Mucosa of rectum (tissue), 2 donors: ENCODE measurements around the gene ZNF557.
"Not testable (repeated sequence)": the region's sequence is repeated elsewhere in the genome, so short reads cannot be mapped to it uniquely, and the experiment has no call there.

Source experiments
- H3K27ac ChIP-seq, 2 donors: one replicate each; pipeline ENCODE4 v1.7.0; 2013; ENCODE audit warnings: inconsistent platforms in 2 of 2, low read depth in 2 of 2, low read length in 2 of 2
- H3K27me3 ChIP-seq, 2 donors: one replicate each; pipeline ENCODE4 v1.7.0; 2013; ENCODE audit warnings: low read length in 2 of 2; ENCODE audit not compliant: control insufficient read depth in 2 of 2, insufficient read depth in 2 of 2
- H3K36me3 ChIP-seq, 2 donors: one replicate each; pipeline ENCODE4 v1.7.0; 2013; ENCODE audit warnings: low read length in 2 of 2; ENCODE audit not compliant: control insufficient read depth in 2 of 2, insufficient read depth in 2 of 2
- H3K4me1 ChIP-seq, 2 donors: one replicate each; pipeline ENCODE4 v1.7.0; 2013; ENCODE audit warnings: low read length in 2 of 2, mild to moderate bottlenecking in 1 of 2; ENCODE audit not compliant: control insufficient read depth in 2 of 2, insufficient read depth in 2 of 2
- H3K4me3 ChIP-seq, 2 donors: one replicate each; pipeline ENCODE4 v1.7.0; 2013; ENCODE audit warnings: low read length in 2 of 2
- H3K9ac ChIP-seq, 2 donors: one replicate each; pipeline ENCODE4 v1.7.0; 2013; ENCODE audit warnings: low read length in 2 of 2, low read depth in 1 of 2, mild to moderate bottlenecking in 1 of 2
- H3K9me3 ChIP-seq, 2 donors: one replicate each; pipeline ENCODE4 v1.7.0; 2013; ENCODE audit warnings: low read length in 2 of 2; ENCODE audit not compliant: control insufficient read depth in 2 of 2
- donor health status: healthy.
- donor health status: Normal muscosa, but diverticular disease.

ZNF557 gene

GRCh38 chr19:7069042-7069903, at the start of gene ZNF557:
Gene ZNF557 (plus strand): TSS chr19:7069703. CDS start chr19:7075075, 5,372 bp downstream.
- Histone ChIP-seq H3K9me3 (no peaks in the 10 kb centered on the region), H3K36me3 (peaks cover 19 to 20% of the 10 kb centered on the region in 2 donors), H3K4me1 (peaks cover 3 to 8% of the 10 kb centered on the region in 2 donors), H3K9ac (peak within 1 kb of the TSS; percentile 82 to 90), H3K27me3 (no peaks in the 10 kb centered on the region), H3K27ac (peak within 1 kb of the TSS; percentile 85 to 92), H3K4me3 (peak within 1 kb of the TSS; percentile 96 to 97)

- not testable (repeated sequence) for H3K36me3 ChIP-seq, H3K4me1 ChIP-seq, H3K27ac ChIP-seq, H3K9me3 ChIP-seq, H3K4me3 ChIP-seq, H3K9ac ChIP-seq, H3K27me3 ChIP-seq
Measured at GRCh38 chr19:7021331-7021730, 48.2 kb upstream of the ZNF557 start, which contains the start of gene MBD3L2B. Gene MBD3L2B (minus strand): TSS chr19:7021431. CDS start chr19:7021397, 34 bp downstream.

GRCh38 chr19:7028790-7029189, 40.7 kb upstream of the ZNF557 start:
- not testable (repeated sequence) for H3K9ac ChIP-seq, H3K4me1 ChIP-seq, H3K27ac ChIP-seq, H3K9me3 ChIP-seq, H3K4me3 ChIP-seq, H3K36me3 ChIP-seq, H3K27me3 ChIP-seq

GRCh38 chr19:7030278-7030677, 39.2 kb upstream of the ZNF557 start, which contains the start of gene MBD3L5:
Gene MBD3L5 (plus strand): TSS chr19:7030578. CDS start chr19:7030612, 34 bp downstream.
- not testable (repeated sequence) for H3K9me3 ChIP-seq, H3K27ac ChIP-seq, H3K4me1 ChIP-seq, H3K4me3 ChIP-seq, H3K27me3 ChIP-seq, H3K9ac ChIP-seq, H3K36me3 ChIP-seq

GRCh38 chr19:7040079-7040478, 29.4 kb upstream of the ZNF557 start, which contains the start of gene MBD3L4:
Gene MBD3L4 (minus strand): TSS chr19:7040179. CDS start chr19:7040144, 35 bp downstream.
- not testable (repeated sequence) for H3K9ac ChIP-seq, H3K27me3 ChIP-seq, H3K4me3 ChIP-seq, H3K36me3 ChIP-seq, H3K4me1 ChIP-seq, H3K27ac ChIP-seq, H3K9me3 ChIP-seq

- H3K4me1 ChIP-seq, H3K27ac ChIP-seq, H3K9me3 ChIP-seq: not testable (repeated sequence)
Measured at GRCh38 chr19:7041563-7041962, 27.9 kb upstream of the ZNF557 start.

GRCh38 chr19:7049021-7049420, 20.5 kb upstream of the ZNF557 start, which contains the start of gene MBD3L2:
Gene MBD3L2 (plus strand): TSS chr19:7049321. CDS start chr19:7049374, 53 bp downstream.
- H3K4me1 ChIP-seq, H3K4me3 ChIP-seq, H3K9me3 ChIP-seq, H3K9ac ChIP-seq, H3K36me3 ChIP-seq, H3K27me3 ChIP-seq, H3K27ac ChIP-seq: not testable (repeated sequence)

More at GRCh38 chr19:7041563-7041962, 27.9 kb upstream of the ZNF557 start:
- not testable (repeated sequence) for H3K4me3 ChIP-seq, H3K36me3 ChIP-seq, H3K9ac ChIP-seq, H3K27me3 ChIP-seq

GRCh38 chr19:7051421-7051820, 18.1 kb upstream of the ZNF557 start:
- not testable (repeated sequence) for H3K27me3 ChIP-seq, H3K27ac ChIP-seq

GRCh38 chr19:7052896-7053295, 16.6 kb upstream of the ZNF557 start:
- H3K27ac ChIP-seq, H3K9ac ChIP-seq, H3K27me3 ChIP-seq, H3K4me1 ChIP-seq, H3K36me3 ChIP-seq, H3K4me3 ChIP-seq, H3K9me3 ChIP-seq: not testable (repeated sequence)

More at GRCh38 chr19:7051421-7051820, 18.1 kb upstream of the ZNF557 start:
- H3K9me3 ChIP-seq, H3K9ac ChIP-seq, H3K4me1 ChIP-seq, H3K36me3 ChIP-seq, H3K4me3 ChIP-seq: not testable (repeated sequence)

GRCh38 chr19:7054635-7055368, 14.7 kb upstream of the ZNF557 start:
- H3K27me3 ChIP-seq, H3K4me1 ChIP-seq, H3K27ac ChIP-seq, H3K4me3 ChIP-seq, H3K9ac ChIP-seq, H3K9me3 ChIP-seq, H3K36me3 ChIP-seq: not testable (repeated sequence)
